ENCODE data around the gene MPZL1. TPM values are rescaled to one million over a fixed set of nuclear protein-coding genes. Genes with fewer than 3 reads are reported as not detected.

Gene MPZL1
- total and polyA plus RNA-seq, 4 donors, result 11.3 to 26.1 (median 16.8) TPM

DNA sequence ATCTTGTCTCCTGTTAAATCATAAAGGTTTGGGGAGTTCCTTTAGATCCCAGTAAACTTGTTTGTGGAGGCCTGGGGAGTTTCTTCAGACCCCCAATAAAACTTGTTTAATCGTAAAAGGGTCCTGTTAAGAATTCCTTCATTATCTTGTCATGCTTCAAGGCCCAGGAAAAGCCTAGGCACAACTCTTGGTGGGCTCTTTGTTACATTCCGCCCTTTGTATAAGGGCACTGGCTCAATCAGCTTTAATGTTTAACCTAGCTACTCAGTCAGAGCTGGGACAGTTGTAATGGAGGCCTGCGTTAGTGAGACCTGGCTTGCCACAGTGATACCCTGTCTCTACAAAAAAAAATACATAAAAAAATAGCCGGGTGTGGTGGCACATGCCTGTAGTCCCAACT, 77.2 kb downstream of the MPZL1 start:
- no peak for DNase-seq (ENCODE audit: low spot score)
- Histone ChIP-seq H3K27ac (ENCODE audit: low read depth in 1 of 2, low read length in 2 of 2) (no peak overlapping the region), H3K36me3 (ENCODE audit: control insufficient read depth in 4 of 4, insufficient read depth in 3 of 4, low read depth in 1 of 4, low read length in 3 of 4) (no peaks in the 10 kb centered on the region), H3K27me3 (ENCODE audit: control insufficient read depth in 4 of 4, insufficient read depth in 4 of 4, low read length in 3 of 4) (no peaks in the 10 kb centered on the region), H3K9ac (ENCODE audit: low read depth in 1 of 2, low read length in 2 of 2) (no peak overlapping the region), H3K4me1 (ENCODE audit: control insufficient read depth in 4 of 4, insufficient read depth in 4 of 4, low read length in 3 of 4) (peaks cover 0 to 4% (median 0%) of the 10 kb centered on the region in 4 donors), H3K4me3 (ENCODE audit: low read depth in 1 of 3, low read length in 3 of 3) (no peak overlapping the region), H3K9me3 (ENCODE audit: control insufficient read depth in 4 of 4, low read length in 3 of 4) (no peaks in the 10 kb centered on the region)
- TF ChIP-seq HNF4G (IDR thresholded peaks at IDR 0.05) (no peak), RXRA (IDR thresholded peaks at IDR 0.05) (no peak)
- WGBS, result 80% methylated on average over 4 of the region's 4 CpGs

DNA sequence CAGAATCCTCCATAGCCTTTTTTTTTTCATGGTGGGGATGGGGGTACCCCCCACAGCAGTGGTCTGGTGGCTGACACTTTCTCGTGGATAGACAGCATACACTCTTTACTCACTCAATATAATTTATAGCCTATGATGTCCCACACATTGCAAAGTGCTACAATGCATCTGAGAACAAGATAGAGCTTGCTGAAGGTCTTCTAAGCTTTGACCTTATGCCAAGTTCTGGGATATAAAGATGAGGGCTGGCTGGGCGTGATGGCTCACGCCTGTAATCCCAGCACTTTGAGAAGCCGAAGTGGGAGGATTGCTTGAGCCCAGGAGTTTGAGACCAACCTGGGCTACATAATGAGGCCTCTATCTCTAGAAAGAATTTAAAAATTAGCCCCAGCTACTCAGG, 78.0 kb downstream of the MPZL1 start:
- Histone ChIP-seq H3K27me3 (ENCODE audit: control insufficient read depth in 4 of 4, insufficient read depth in 4 of 4, low read length in 3 of 4) (no peaks in the 10 kb centered on the region), H3K27ac (ENCODE audit: low read depth in 1 of 2, low read length in 2 of 2) (no peak overlapping the region), H3K4me3 (ENCODE audit: low read depth in 1 of 3, low read length in 3 of 3) (no peak overlapping the region), H3K9me3 (ENCODE audit: control insufficient read depth in 4 of 4, low read length in 3 of 4) (no peaks in the 10 kb centered on the region), H3K9ac (ENCODE audit: low read depth in 1 of 2, low read length in 2 of 2) (no peak overlapping the region), H3K4me1 (ENCODE audit: control insufficient read depth in 4 of 4, insufficient read depth in 4 of 4, low read length in 3 of 4) (peaks cover 0 to 4% (median 0%) of the 10 kb centered on the region in 4 donors), H3K36me3 (ENCODE audit: control insufficient read depth in 4 of 4, insufficient read depth in 3 of 4, low read depth in 1 of 4, low read length in 3 of 4) (no peaks in the 10 kb centered on the region)
- TF ChIP-seq, protein P1, sequence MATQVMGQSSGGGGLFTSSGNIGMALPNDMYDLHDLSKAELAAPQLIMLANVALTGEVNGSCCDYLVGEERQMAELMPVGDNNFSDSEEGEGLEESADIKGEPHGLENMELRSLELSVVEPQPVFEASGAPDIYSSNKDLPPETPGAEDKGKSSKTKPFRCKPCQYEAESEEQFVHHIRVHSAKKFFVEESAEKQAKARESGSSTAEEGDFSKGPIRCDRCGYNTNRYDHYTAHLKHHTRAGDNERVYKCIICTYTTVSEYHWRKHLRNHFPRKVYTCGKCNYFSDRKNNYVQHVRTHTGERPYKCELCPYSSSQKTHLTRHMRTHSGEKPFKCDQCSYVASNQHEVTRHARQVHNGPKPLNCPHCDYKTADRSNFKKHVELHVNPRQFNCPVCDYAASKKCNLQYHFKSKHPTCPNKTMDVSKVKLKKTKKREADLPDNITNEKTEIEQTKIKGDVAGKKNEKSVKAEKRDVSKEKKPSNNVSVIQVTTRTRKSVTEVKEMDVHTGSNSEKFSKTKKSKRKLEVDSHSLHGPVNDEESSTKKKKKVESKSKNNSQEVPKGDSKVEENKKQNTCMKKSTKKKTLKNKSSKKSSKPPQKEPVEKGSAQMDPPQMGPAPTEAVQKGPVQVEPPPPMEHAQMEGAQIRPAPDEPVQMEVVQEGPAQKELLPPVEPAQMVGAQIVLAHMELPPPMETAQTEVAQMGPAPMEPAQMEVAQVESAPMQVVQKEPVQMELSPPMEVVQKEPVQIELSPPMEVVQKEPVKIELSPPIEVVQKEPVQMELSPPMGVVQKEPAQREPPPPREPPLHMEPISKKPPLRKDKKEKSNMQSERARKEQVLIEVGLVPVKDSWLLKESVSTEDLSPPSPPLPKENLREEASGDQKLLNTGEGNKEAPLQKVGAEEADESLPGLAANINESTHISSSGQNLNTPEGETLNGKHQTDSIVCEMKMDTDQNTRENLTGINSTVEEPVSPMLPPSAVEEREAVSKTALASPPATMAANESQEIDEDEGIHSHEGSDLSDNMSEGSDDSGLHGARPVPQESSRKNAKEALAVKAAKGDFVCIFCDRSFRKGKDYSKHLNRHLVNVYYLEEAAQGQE (IDR thresholded peaks at IDR 0.05), result no peak
- no peak for TF ChIP-seq RAD21 (IDR thresholded peaks at IDR 0.05)
- TF ChIP-seq GABPA (IDR thresholded peaks at IDR 0.05 in 1 of 2, conservative IDR thresholded peaks at IDR 0.05 in 1 of 2), result no peak
- TF ChIP-seq NR2F2 (IDR thresholded peaks at IDR 0.05), result no peak
- no peak for TF ChIP-seq SP1 (IDR thresholded peaks at IDR 0.05)
- no peak for TF ChIP-seq MAX (IDR thresholded peaks at IDR 0.05)
- TF ChIP-seq HNF4A (conservative IDR thresholded peaks at IDR 0.05), result no peak
- no peak for TF ChIP-seq RXRA (IDR thresholded peaks at IDR 0.05)
- no peak for TF ChIP-seq FOXA2 (IDR thresholded peaks at IDR 0.05)
- TF ChIP-seq EGR1 (IDR thresholded peaks at IDR 0.05; ENCODE audit: low read depth in 2 of 2), result no peak
- TF ChIP-seq CTCF (IDR thresholded peaks at IDR 0.05; ENCODE audit: low read depth, low read length, missing input control), result no peak
- 47% methylated on average over 4 of the region's 4 CpGs for WGBS
- no peak for DNase-seq (ENCODE audit: low spot score)

DNA sequence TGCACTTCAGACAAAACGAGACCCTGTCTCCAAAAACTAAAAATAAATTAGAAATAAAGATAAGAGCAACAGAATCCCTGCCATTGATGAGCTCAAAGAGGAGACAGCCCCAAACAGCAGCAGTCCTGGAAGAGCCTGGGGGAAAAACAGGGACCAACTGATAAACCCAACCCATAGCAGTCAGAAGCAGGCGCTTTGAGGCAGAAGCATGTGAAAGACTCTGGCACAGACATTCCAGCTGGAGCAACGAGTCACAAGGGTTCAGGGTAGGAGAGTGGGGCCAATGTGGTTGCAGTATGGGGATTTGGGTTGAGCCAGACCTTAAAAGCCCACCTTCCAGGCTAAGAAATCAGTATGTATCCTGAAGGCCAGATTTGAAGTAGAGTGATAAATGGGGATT, 78.5 kb downstream of the MPZL1 start:
- DNase-seq (ENCODE audit: low spot score), result no peak
- Histone ChIP-seq H3K27ac (ENCODE audit: low read depth in 1 of 2, low read length in 2 of 2) (no peak overlapping the region), H3K36me3 (ENCODE audit: control insufficient read depth in 4 of 4, insufficient read depth in 3 of 4, low read depth in 1 of 4, low read length in 3 of 4) (no peaks in the 10 kb centered on the region), H3K4me1 (ENCODE audit: control insufficient read depth in 4 of 4, insufficient read depth in 4 of 4, low read length in 3 of 4) (peaks cover 0 to 4% (median 2%) of the 10 kb centered on the region in 4 donors), H3K9ac (ENCODE audit: low read depth in 1 of 2, low read length in 2 of 2) (no peak overlapping the region), H3K4me3 (ENCODE audit: low read depth in 1 of 3, low read length in 3 of 3) (no peak overlapping the region), H3K27me3 (ENCODE audit: control insufficient read depth in 4 of 4, insufficient read depth in 4 of 4, low read length in 3 of 4) (no peaks in the 10 kb centered on the region), H3K9me3 (ENCODE audit: control insufficient read depth in 4 of 4, low read length in 3 of 4) (no peaks in the 10 kb centered on the region)
- TF ChIP-seq FOXA2 (IDR thresholded peaks at IDR 0.05), result no peak
- no peak for TF ChIP-seq CTCF (IDR thresholded peaks at IDR 0.05; ENCODE audit: low read depth, low read length, missing input control)
- no peak for TF ChIP-seq RAD21 (IDR thresholded peaks at IDR 0.05)
- TF ChIP-seq JUND (IDR thresholded peaks at IDR 0.05), result no peak
- WGBS, result 82% methylated on average over 3 of the region's 3 CpGs

Measured in liver (tissue), 9 donors.